Liver (tissue), 9 donors: ENCODE measurements around the gene CFAP410. TPM values are rescaled to one million over a fixed set of nuclear protein-coding genes. Genes with fewer than 3 reads are reported as not detected.
"Not testable (repeated sequence)": the region's sequence is repeated elsewhere in the genome, so short reads cannot be mapped to it uniquely, and the experiment has no call there.

Experiments used
- DNase-seq: peaks from one replicate; pipeline ENCODE4 v3.0.0-alpha.2; 2017; ENCODE audit warnings: low spot score
- H3K27ac ChIP-seq, 2 donors: one replicate each; pipeline ENCODE4 v1.7.0; 2013; ENCODE audit warnings: inconsistent platforms in 2 of 2, low read length in 2 of 2, control low read depth in 1 of 2, low read depth in 1 of 2, mild to moderate bottlenecking in 1 of 2
- H3K27me3 ChIP-seq, 4 donors: one replicate each; pipeline versions ENCODE4 v1.6.1 to v1.7.0; 2013; ENCODE audit warnings: low read length in 3 of 4, inconsistent platforms in 1 of 4, mild to moderate bottlenecking in 1 of 4, moderate library complexity in 1 of 4; ENCODE audit not compliant: control insufficient read depth in 4 of 4, insufficient read depth in 4 of 4
- H3K36me3 ChIP-seq, 4 donors: one replicate each; pipeline versions ENCODE4 v1.6.1 to v1.7.0; 2013; ENCODE audit warnings: low read length in 3 of 4, mild to moderate bottlenecking in 3 of 4, low read depth in 1 of 4, moderate library complexity in 1 of 4; ENCODE audit not compliant: control insufficient read depth in 4 of 4, insufficient read depth in 3 of 4
- H3K4me1 ChIP-seq, 4 donors: one replicate each; pipeline versions ENCODE4 v1.6.1 to v1.7.0; 2013; ENCODE audit warnings: low read length in 3 of 4, mild to moderate bottlenecking in 3 of 4, moderate library complexity in 1 of 4; ENCODE audit not compliant: control insufficient read depth in 4 of 4, insufficient read depth in 4 of 4
- H3K4me3 ChIP-seq, 3 donors: one replicate each; pipeline versions ENCODE4 v1.6.1 to v1.7.0; 2013; ENCODE audit warnings: low read length in 3 of 3, control low read depth in 1 of 3, low read depth in 1 of 3, mild to moderate bottlenecking in 1 of 3
- H3K9ac ChIP-seq, 2 donors: one replicate each; pipeline ENCODE4 v1.7.0; 2013; ENCODE audit warnings: low read length in 2 of 2, mild to moderate bottlenecking in 2 of 2, moderate library complexity in 2 of 2, control low read depth in 1 of 2, low read depth in 1 of 2
- H3K9me3 ChIP-seq, 4 donors: one replicate each; pipeline versions ENCODE4 v1.6.1 to v1.7.0; 2013; ENCODE audit warnings: low read length in 3 of 4; ENCODE audit not compliant: control insufficient read depth in 4 of 4
- ATF3 ChIP-seq: IDR thresholded peaks from 2 replicates; pipeline ENCODE4 v1.6.1; 2016; ENCODE audit warnings: antibody characterized with exemption
- CTCF ChIP-seq: fragments of 150-350 bp; IDR thresholded peaks from 2 replicates; pipeline ENCODE4 v1.5.1; 2017; ENCODE audit warnings: improper control_type of control experiment, low read depth, low read length; ENCODE audit not compliant: missing input control
- EGR1 ChIP-seq, 2 donors: IDR thresholded peaks; 2 replicates each; pipeline ENCODE4 v1.6.1; 2016 to 2018; ENCODE audit warnings: antibody characterized with exemption in 2 of 2, low read depth in 2 of 2
- FOXA2 ChIP-seq: IDR thresholded peaks from 2 replicates; pipeline ENCODE4 v1.6.1; 2016; ENCODE audit warnings: antibody characterized with exemption
- HNF4A ChIP-seq, 2 donors: conservative IDR thresholded peaks; 2 replicates each; pipeline ENCODE4 v1.6.1; 2016; ENCODE audit warnings: antibody characterized with exemption in 2 of 2, mild to moderate bottlenecking in 2 of 2
- HNF4G ChIP-seq: IDR thresholded peaks from 2 replicates; pipeline ENCODE4 v1.6.1; 2016; ENCODE audit warnings: antibody characterized with exemption
- JUND ChIP-seq, 2 donors: IDR thresholded peaks; 2 replicates each; pipeline ENCODE4 v1.6.1; 2016; ENCODE audit warnings: antibody characterized with exemption in 2 of 2
- MAX ChIP-seq: IDR thresholded peaks from 2 replicates; pipeline ENCODE4 v1.6.1; 2016; ENCODE audit warnings: antibody characterized with exemption
- NR2F2 ChIP-seq: IDR thresholded peaks from 2 replicates; pipeline ENCODE4 v1.6.1; 2016; ENCODE audit warnings: antibody characterized with exemption
- REST ChIP-seq: IDR thresholded peaks from 2 replicates; pipeline ENCODE4 v1.6.1; 2016; ENCODE audit warnings: antibody characterized with exemption, mild to moderate bottlenecking
- SP1 ChIP-seq: IDR thresholded peaks from 2 replicates; pipeline ENCODE4 v1.6.1; 2018; ENCODE audit warnings: antibody characterized with exemption, mild to moderate bottlenecking
- TAF1 ChIP-seq: conservative IDR thresholded peaks from 2 replicates; pipeline ENCODE4 v1.6.1; 2016; ENCODE audit warnings: antibody characterized with exemption, mild to moderate bottlenecking
- YY1 ChIP-seq: IDR thresholded peaks from 2 replicates; pipeline ENCODE4 v1.6.1; 2016; ENCODE audit warnings: antibody characterized with exemption, mild to moderate bottlenecking
- WGBS: extraction: QIAGEN DNeasy Blood & Tissue Kit; methylation state at CpG from one replicate; pipeline ENCODE4 v1.1.7; 2013; 5-methylcytosine and 5-hydroxymethylcytosine counted together
- polyA plus RNA-seq, 2 donors: library from polyadenylated mRNA; stranded (reverse) in 1 of 2; unstranded in 1 of 2; fragments of 200-250 nt in 1 of 2; fragments of >200 nt in 1 of 2; fragmentation: Nextera tagmentation in 1 of 2; extraction: Ambion mirVana in 1 of 2; gene quantifications; one replicate each; pipeline versions ENCODE4 v1.2.1 to v1.2.3, GENCODE V29; 2013 to 2015
- total RNA-seq, 2 donors: library from RNA; depleted of rRNA; stranded (reverse); fragments of >200 nt; gene quantifications; one replicate each; pipeline ENCODE4 v1.2.3, GENCODE V29; 2014
- donor health status: healthy.
- donor health status: healthy.
- donor health status: healthy.
- donor health status: healthy.
- donor health status: healthy.

CFAP410 gene
- total and polyA plus RNA-seq, 4 donors, result 7.9 to 16.3 (median 12.3) TPM

- Histone ChIP-seq H3K36me3 (no peaks in the 10 kb centered on the region), H3K27me3 (no peaks in the 10 kb centered on the region), H3K4me3 (no peak overlapping the region), H3K9ac (no peak overlapping the region), H3K9me3 (no peaks in the 10 kb centered on the region), H3K4me1 (no peaks in the 10 kb centered on the region), H3K27ac (no peak overlapping the region)
- DNase-seq, result no peak
- WGBS, result 78% methylated on average over 11 of the region's 11 CpGs
- TF ChIP-seq CTCF (no peak), ATF3 (no peak)
Measured at GRCh38 chr21:44283948-44284347, 55.2 kb downstream of the CFAP410 start.

GRCh38 chr21:44283211-44283785, 55.9 kb downstream of the CFAP410 start:
- DNase-seq, H3K27me3 ChIP-seq, H3K36me3 ChIP-seq, H3K4me1 ChIP-seq, H3K27ac ChIP-seq, H3K9me3 ChIP-seq, H3K4me3 ChIP-seq, H3K9ac ChIP-seq: not testable (repeated sequence)
- 84% methylated on average over 11 of the region's 11 CpGs for WGBS

GRCh38 chr21:44282370-44282769, 56.8 kb downstream of the CFAP410 start:
- 92% methylated on average over 9 of the region's 9 CpGs for WGBS
- Histone ChIP-seq H3K4me3 (no peak overlapping the region), H3K36me3 (no peaks in the 10 kb centered on the region), H3K27me3 (no peaks in the 10 kb centered on the region), H3K9ac (no peak overlapping the region), H3K27ac (no peak overlapping the region), H3K4me1 (no peaks in the 10 kb centered on the region), H3K9me3 (no peaks in the 10 kb centered on the region)
- no peak for TF ChIP-seq SP1
- DNase-seq, result no peak

- no peaks in the 10 kb centered on the region for H3K9me3 ChIP-seq
- H3K27ac ChIP-seq, result no peak overlapping the region
- no peak overlapping the region for H3K4me3 ChIP-seq
- no peak overlapping the region for H3K9ac ChIP-seq
- no peak for DNase-seq
- H3K27me3 ChIP-seq, result no peaks in the 10 kb centered on the region
- H3K36me3 ChIP-seq, result no peaks in the 10 kb centered on the region
- H3K4me1 ChIP-seq, result no peaks in the 10 kb centered on the region
- WGBS, result 97% methylated on average over 9 of the region's 9 CpGs
- TF ChIP-seq CTCF (no peak), HNF4G (no peak), ATF3 (no peak), JUND (IDR thresholded peaks at IDR 0.05) (no peak), YY1 (no peak), MAX (no peak), REST (no peak), EGR1 (IDR thresholded peaks at IDR 0.05; ENCODE audit: low read depth in 2 of 2) (no peak), NR2F2 (no peak), FOXA2 (no peak), SP1 (no peak), TAF1 (no peak), HNF4A (conservative IDR thresholded peaks at IDR 0.05) (no peak)
Measured at GRCh38 chr21:44281801-44282200, 57.4 kb downstream of the CFAP410 start.
